ENCODE results near the gene ENTPD5.
"Not testable (repeated sequence)": the region's sequence is repeated elsewhere in the genome, so short reads cannot be mapped to it uniquely, and the experiment has no call there.

ENTPD5 gene

GRCh38 chr14:74005664-74006063 is 13.4 kb downstream of the ENTPD5 start:
- not testable (repeated sequence) for FAIRE-seq

DNA sequence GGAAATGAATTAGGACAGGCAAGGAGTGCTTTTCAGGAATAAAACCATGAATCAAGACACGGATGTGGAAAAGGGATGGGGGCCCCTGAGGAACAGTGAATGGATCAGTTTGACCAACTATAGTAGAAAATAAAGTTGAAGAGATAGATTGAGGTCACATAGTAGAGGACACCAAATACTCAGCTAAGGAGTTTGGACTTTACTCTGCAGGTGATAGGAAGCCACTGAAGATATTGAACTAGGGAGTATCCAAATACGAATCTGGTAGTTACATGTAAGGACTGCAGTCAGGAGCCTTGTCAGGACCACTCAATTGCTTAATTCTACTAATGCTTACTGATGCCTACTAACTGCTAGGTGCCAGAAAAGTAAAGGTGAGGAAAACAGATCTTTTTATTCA is 20.4 kb downstream of the ENTPD5 start:
- FAIRE-seq, result no peak

- no peak for FAIRE-seq
These were observed 21.1 kb downstream of the ENTPD5 start for GRCh38 chr14:73997944-73998447.

DNA sequence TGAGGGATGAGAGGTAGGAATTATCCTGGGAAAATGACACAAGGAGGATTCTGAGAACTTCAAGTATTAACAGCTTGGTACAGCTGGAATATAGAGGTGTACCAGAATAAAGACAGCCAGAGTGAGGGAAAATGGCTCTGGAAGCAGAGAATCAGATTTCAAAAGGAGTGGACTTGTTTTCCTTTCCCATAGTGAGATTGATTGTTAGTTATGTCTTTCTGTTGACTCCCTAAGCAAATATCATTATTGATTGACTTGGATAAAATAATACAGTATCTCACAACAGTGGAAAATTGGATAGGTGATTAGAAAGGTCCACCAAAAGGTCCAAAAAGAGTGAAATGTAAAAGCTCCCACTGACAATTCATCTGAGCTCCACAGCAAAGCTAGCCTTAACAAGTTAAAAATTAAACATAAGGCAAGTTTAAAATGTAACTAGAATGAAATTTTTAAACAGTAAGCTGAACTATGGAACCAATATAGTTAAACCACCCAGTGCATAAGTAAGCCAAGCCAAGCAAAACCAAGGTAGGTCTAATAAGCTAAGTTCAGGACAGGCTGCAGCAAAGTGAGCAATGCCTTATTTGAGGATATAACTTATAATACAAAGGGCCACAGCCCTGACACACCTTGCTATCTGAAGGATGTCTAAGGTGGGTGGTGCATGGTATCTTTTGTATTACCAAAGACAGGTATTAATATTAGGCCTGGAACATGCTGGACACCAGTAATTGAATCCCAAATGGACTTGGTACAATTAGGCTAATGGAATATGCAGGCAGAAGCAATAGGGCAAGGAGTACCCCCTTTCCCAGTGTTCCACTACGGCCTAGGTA is 21.8 kb downstream of the ENTPD5 start:
- no peak for FAIRE-seq

DNA sequence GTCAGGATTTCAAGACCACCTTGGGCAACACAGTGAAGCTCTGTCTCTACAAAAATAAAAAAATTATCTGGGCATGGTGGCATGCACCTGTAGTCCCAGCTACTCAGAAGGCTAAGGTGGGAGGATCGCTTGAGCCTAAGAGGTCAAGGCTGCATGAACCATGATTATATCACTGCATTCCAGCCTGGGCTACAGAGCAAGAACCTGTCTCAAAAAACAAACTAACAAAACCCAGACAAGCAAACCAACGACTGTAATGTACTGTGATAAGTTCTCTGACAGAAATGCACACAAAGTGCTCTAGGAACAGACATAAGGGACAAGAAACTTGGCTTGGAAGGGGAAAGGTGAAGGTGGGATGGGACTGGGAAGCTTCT is 22.4 kb downstream of the ENTPD5 start:
- no peak for FAIRE-seq

- no peak for FAIRE-seq
These were observed 23.1 kb downstream of the ENTPD5 start for GRCh38 chr14:73995977-73996378.

- FAIRE-seq, result not testable (repeated sequence)
These were observed 24.2 kb downstream of the ENTPD5 start for GRCh38 chr14:73994926-73995325.

- FAIRE-seq, result no peak
These were observed 28.0 kb downstream of the ENTPD5 start for GRCh38 chr14:73991092-73991491.

DNA sequence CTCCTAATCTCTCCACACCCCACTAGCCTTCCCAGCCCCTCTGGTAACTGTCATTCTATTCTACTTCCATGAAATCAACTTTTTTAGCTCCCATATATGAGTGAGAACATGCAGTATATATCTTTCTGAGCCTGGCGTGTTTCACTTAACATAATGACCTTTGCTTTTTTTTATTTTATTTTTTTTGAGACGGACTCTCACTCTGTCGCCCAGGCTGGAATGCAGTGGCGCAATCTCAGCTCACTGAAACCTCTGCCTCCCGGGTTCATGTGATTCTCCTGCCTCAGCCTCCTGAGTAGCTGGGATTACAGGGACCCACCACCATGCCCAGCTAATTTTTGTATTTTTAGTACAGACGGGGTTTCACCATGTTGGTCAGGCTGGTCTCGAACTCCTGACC is 30.4 kb downstream of the ENTPD5 start:
- not testable (repeated sequence) for FAIRE-seq

GRCh38 chr14:73988065-73988464 is 31.0 kb downstream of the ENTPD5 start:
- FAIRE-seq, result no peak

DNA sequence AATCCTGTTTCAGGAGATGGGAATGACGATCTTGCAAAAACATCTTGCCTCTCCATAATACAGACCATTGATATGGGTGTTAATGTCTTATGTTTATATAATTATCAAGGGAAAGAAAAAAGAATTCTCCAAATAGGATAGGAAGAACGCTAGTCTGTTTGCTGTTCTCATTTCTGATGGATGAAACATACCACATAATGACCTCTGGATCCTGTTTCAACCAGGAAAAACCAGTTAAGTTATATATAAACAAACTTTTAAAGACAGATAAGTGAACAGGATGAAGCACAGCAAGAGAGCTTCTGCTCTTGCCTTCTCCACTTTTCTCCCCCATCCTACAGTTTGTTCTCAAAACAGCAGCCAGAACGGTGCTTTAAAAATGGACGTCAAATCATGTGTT is 41.2 kb downstream of the ENTPD5 start:
- FAIRE-seq, result no peak

DNA sequence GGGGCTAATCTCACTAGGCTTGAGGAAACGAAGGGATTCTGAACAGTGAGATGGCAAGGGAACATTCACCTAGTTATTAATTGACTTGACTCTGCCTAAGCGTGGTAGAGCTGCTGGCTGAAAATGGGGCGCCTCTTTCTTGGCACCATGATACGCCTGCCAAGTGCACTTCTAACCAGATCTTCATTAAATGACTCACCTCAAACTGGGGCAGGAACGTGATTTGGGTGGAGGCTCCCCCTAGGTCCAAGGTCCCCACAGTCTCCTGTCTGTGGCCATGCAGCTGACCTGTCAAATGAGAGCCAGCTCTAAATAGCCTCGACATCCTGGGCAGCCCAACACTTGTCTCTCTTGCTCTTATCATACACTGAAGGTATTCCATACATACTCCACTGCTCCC is 43.0 kb downstream of the ENTPD5 start:
- no peak for FAIRE-seq

DNA sequence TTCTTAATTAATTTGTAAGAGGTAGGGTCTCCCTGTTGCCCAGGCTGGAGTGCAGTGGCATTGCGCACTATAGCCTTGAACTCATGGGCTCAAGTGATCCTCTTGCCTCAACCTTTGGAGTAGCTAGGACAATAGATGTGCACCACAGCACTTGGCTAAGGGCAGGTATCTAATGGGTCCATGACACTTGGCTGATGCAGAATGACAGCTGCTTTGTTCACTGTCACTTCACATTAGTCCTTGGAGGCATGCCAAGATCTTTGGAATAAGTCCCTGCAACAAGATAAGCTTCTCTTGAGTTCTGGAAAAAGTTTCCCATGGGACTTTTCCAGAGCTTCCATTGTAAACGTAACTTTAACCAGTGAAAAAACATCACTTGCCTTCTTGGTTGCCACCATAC is 45.6 kb downstream of the ENTPD5 start:
- no peak for FAIRE-seq

- no peak for FAIRE-seq
These were observed 50.2 kb downstream of the ENTPD5 start for GRCh38 chr14:73968885-73969284.

DNA sequence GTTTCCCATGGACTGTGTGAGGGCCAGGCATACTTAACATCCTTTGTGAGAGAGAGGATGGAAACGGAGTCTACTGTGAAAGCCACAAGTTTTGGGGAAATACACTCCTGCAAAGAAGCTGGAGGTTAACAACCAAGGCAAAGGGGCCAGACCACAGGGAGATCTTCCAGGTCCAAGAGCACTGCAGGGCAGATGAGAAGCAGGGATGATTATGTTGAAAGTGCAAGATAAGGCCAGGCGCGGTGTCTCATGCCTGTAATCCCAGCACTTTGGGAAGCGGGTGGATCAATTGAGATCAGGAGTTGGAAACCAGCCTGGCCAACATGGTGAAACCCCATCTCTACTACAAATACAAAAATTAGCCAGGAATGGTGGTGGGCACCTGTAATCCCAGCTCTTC is 53.9 kb downstream of the ENTPD5 start:
- FAIRE-seq, result no peak

DNA sequence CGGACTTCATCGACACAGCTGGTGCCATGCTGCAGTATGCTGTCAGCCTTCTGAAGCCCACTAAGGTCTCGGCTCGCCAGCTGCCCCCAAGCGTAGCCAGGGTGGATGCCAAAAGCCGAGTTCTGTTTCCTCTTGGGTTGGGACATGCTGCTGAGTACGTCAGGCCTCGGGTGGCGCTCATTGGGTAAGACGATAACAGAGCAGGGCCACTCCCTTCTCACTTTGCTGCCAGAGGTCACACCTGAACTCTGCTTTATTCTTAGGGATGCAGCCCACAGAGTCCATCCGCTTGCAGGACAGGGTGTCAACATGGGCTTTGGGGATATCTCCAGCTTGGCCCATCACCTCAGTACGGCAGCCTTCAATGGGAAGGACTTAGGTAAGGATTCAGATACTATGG is 57.9 kb downstream of the ENTPD5 start:
- no peak for FAIRE-seq

DNA sequence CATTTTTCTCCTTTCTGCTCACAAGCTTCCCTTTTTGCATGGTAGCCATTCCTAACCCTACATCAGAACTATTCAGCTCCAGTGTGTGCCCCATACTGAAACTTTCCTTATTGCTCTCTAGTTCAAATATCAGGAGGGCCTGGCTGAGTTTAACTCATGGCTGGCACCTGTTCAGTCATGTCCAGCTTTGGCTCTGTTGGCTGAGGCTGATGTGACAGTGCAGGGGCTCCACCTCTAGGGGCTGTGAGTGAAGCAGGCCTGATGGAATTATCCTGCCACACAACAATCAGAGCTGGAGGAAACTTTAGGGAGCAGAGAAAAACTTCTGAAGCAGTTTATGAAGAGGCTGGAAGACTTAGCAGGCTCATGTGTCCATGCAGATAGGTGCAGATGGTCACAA is 60.5 kb downstream of the ENTPD5 start:
- FAIRE-seq, result no peak

DNA sequence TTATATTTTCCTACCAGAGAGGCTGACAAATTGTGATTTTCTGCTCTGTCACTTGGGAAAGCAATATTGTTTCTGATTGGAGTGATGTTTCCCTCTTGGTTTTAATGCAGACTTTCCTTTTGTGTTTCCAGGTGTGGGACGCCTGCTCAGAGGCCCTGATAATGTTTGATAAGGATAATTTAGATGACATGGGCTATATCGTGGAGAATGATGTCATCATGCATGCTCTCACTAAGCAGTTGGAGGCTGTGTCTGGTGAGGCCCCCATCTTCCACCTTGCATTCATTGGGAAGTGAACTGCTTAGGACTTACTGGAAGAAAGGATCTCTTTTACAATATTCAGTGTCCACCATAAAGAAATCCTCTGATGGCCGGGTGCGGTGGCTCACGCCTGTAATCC is 63.4 kb downstream of the ENTPD5 start:
- no peak for FAIRE-seq

DNA sequence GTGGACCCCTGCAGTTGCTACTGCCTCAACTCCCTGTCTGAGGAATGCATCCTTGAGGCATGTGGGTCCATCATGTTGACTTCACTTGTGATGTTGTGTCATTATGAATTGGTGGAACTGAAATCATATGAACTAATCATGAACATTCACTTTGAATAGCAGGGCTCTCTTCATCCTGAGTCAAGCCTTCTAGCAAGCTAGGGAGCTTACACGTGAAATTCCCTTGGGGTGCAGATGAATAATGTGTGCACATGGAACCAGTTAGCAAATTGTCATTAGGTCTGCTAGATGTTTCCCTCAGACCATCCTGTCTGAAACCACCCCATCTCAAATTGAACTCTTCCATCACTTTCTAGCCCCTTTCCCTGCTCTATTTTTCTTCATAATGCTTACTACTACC is 65.4 kb downstream of the ENTPD5 start:
- no peak for FAIRE-seq

- peak; percentile 89 for FAIRE-seq
These were observed 69.0 kb downstream of the ENTPD5 start, which contains the start of the genes COQ6 and FAM161B for GRCh38 chr14:73949752-73950734. TSS of gene COQ6 (plus strand) at chr14:73950302. CDS start at chr14:73950333, 31 bp downstream. TSS of gene FAM161B (minus strand) at chr14:73950094. CDS start at chr14:73950026, 68 bp downstream.

DNA sequence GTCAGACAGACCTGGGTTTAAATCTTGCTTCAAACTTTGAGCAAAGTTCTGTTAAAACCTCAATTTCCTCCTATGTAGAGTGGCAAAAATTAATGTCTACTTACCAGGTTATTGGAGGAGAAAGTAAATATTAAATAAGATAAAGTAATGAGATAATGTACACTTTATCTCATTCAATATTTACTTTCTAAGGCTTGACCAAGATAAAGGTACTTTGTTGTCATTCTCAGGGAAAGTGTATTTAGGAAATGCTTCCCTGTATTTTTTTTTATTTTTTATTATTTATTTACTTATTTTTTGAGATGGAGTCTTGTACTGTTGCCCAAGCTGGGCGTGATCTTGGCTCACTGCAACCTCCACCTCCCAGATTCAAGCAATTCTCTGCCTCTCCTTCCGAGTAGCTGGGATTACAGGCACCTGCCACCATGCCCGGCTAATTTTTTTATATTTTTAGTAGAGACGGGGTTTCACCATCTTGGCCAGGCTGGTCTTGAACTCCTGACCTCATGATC is 73.9 kb downstream of the ENTPD5 start:
- no peak for FAIRE-seq

DNA sequence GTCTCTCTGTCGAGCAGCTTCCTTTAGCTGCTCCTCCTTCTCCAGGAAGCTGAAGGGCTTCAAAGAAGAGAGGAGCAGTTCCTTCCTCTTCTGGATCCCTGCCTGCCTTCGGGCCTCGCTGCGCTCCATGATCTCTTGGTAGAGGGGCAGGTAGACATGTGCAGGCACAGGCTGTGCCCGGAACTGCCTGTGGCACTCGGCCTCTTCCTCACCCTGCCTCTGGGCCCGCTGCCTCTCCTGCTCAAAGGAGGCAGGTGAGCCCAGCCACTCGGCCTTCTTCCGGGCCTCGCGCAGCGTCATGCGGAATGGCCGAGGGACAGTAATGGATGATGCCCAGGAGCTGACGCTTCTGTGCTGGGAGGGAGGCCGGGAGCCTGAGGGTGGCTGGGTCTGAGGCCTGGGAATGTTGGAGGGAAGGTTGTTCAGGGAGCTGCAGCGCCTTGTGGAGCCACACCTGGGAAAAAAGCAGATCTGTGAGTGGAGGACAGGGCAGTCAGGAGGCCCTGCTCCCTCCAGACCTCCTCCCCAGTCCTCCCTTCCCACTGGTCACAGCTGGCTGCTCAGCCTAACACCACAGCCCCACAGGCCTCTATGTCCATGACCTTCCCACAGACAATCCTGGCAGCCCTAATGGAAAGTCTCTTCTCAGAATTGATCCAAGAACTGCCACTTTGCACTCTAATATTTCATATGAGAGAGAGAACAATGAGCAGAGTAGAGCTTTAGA is 74.5 kb downstream of the ENTPD5 start:
- no peak for FAIRE-seq
